ENCODE results near the gene LRP3. TPM values are rescaled to one million over a fixed set of nuclear protein-coding genes. Genes with fewer than 3 reads are reported as not detected.

The LRP3 gene
- total RNA-seq, 1 donor from 2014 or later: 46.9 TPM

DNA sequence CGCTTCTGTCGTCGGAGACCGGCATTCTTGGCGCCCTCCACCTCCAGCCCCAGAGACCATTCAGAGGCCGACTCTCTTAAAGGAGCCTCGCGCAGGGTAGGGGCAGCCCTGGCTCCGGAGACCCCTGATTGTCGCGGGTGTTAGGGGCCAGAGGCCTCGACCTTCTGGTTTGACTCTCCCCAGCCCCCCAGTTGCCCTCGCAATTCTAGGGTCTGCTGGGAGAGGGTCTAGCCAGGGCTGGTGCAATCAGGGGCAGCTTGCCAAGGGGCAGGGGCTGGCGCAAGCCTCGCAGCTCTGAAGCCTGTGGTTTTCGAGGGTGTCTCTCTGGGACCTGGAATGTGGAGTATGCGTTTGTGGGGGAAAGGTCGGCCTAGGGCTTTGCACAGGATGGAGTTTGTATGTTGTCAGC is 33.1 kb downstream of the LRP3 start:
- Mint-ChIP-seq H3K9me3 (ENCODE audit: unreplicated experiment) (peaks cover 12% of the 10 kb centered on the region), H3K27me3 (ENCODE audit: unreplicated experiment) (peaks cover 27% of the 10 kb centered on the region), H3K36me3 (ENCODE audit: unreplicated experiment) (peaks cover 17% of the 10 kb centered on the region), H3K4me3 (ENCODE audit: unreplicated experiment) (no peak overlapping the region), H3K4me1 (ENCODE audit: low read depth, unreplicated experiment) (peaks cover 2% of the 10 kb centered on the region), H3K27ac (ENCODE audit: unreplicated experiment) (no peak overlapping the region)
- no peak for DNase-seq
- TF ChIP-seq, protein P1, sequence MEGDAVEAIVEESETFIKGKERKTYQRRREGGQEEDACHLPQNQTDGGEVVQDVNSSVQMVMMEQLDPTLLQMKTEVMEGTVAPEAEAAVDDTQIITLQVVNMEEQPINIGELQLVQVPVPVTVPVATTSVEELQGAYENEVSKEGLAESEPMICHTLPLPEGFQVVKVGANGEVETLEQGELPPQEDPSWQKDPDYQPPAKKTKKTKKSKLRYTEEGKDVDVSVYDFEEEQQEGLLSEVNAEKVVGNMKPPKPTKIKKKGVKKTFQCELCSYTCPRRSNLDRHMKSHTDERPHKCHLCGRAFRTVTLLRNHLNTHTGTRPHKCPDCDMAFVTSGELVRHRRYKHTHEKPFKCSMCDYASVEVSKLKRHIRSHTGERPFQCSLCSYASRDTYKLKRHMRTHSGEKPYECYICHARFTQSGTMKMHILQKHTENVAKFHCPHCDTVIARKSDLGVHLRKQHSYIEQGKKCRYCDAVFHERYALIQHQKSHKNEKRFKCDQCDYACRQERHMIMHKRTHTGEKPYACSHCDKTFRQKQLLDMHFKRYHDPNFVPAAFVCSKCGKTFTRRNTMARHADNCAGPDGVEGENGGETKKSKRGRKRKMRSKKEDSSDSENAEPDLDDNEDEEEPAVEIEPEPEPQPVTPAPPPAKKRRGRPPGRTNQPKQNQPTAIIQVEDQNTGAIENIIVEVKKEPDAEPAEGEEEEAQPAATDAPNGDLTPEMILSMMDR (IDR thresholded peaks at IDR 0.05; ENCODE audit: partially characterized antibody, unreplicated experiment): no peak

DNA sequence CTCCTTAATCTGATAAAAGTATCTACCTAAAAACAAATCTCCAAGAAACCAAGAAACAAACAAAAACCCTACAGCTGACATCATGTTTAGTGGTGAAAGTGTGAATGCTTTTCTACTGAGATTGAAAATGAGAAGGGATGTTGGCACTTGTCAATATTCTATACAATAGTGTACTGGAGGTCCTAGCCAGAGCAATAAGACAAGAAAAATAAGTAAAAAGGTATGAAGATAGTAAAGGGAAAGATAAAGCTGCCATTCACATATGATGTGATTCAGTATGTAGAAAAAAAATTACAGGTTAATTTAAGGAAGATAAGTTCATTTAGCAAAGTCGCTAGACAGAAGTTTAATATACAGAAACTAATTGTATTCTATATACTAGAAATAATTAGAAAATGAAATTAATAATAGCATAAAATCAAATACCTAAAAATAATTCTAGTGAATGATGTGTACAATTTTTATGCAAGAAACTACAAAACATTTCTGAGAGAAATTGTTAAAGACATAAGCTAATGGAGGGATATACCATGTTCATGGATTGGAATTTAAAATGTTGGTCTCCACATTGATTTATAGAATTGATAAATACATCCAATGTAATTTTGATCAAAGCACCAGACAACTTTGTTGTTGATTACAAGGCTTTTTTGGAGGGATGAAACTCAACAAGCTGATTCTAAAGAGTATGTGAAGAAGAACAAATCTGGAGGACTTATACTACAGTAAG is 33.9 kb downstream of the LRP3 start:
- peaks cover 17% of the 10 kb centered on the region for H3K36me3 Mint-ChIP-seq (ENCODE audit: unreplicated experiment)
- no peak overlapping the region for H3K4me3 Mint-ChIP-seq (ENCODE audit: unreplicated experiment)
- DNase-seq: no peak
- TF ChIP-seq, protein P1 (IDR thresholded peaks at IDR 0.05; ENCODE audit: partially characterized antibody, unreplicated experiment): no peak
- H3K27ac Mint-ChIP-seq (ENCODE audit: unreplicated experiment): no peak overlapping the region
- peaks cover 27% of the 10 kb centered on the region for H3K27me3 Mint-ChIP-seq (ENCODE audit: unreplicated experiment)
- peaks cover 12% of the 10 kb centered on the region for H3K9me3 Mint-ChIP-seq (ENCODE audit: unreplicated experiment)
- peaks cover 2% of the 10 kb centered on the region for H3K4me1 Mint-ChIP-seq (ENCODE audit: low read depth, unreplicated experiment)

DNA sequence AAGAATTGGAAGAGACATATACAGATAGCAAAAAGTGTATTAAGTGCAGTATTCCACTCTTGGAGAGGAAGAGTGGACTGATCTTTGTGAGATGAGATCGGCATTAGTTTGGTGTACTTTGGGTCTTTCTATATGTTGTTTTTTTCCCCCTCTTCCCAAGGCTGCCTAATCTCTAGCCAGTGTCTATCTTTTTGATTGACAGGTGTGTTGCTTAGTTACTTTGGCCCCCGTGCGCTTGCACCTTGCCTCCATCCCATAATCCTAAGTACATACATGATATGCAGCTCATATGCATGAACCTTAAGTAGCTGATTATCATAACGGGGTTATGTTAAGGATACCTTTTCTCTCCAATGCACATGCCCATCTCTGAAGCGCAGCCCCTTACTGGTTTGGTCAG is 35.8 kb downstream of the LRP3 start:
- Mint-ChIP-seq H3K9me3 (ENCODE audit: unreplicated experiment) (peaks cover 12% of the 10 kb centered on the region), H3K4me3 (ENCODE audit: unreplicated experiment) (no peak overlapping the region), H3K27ac (ENCODE audit: unreplicated experiment) (no peak overlapping the region), H3K4me1 (ENCODE audit: low read depth, unreplicated experiment) (peaks cover 2% of the 10 kb centered on the region), H3K27me3 (ENCODE audit: unreplicated experiment) (peaks cover 25% of the 10 kb centered on the region), H3K36me3 (ENCODE audit: unreplicated experiment) (peaks cover 17% of the 10 kb centered on the region)
- TF ChIP-seq, protein P1 (IDR thresholded peaks at IDR 0.05; ENCODE audit: partially characterized antibody, unreplicated experiment): no peak
- DNase-seq: no peak

DNA sequence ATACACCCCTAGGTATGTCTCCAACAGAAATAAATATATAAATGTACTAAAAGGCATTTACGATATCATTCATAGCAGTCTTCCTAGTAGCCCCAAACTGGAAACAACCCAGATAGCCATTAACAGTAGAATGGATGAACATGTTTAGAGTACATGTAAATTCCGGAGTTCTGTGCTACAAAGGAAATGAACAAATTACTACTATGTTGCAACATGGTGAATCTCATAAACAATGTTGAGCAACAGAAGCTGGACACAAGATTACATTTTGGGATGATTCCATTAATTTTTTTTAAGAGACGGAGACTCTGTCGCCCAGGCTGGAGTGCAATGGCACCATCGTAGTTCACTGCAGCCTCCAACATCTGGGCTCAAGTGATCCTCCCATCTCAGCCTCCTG is 37.4 kb downstream of the LRP3 start:
- Mint-ChIP-seq H3K9me3 (ENCODE audit: unreplicated experiment) (peaks cover 10% of the 10 kb centered on the region), H3K4me3 (ENCODE audit: unreplicated experiment) (no peak overlapping the region), H3K36me3 (ENCODE audit: unreplicated experiment) (peaks cover 17% of the 10 kb centered on the region), H3K27ac (ENCODE audit: unreplicated experiment) (no peak overlapping the region), H3K4me1 (ENCODE audit: low read depth, unreplicated experiment) (no peaks in the 10 kb centered on the region), H3K27me3 (ENCODE audit: unreplicated experiment) (peaks cover 18% of the 10 kb centered on the region)
- no peak for DNase-seq
- TF ChIP-seq, protein P1 (IDR thresholded peaks at IDR 0.05; ENCODE audit: partially characterized antibody, unreplicated experiment): no peak

DNA sequence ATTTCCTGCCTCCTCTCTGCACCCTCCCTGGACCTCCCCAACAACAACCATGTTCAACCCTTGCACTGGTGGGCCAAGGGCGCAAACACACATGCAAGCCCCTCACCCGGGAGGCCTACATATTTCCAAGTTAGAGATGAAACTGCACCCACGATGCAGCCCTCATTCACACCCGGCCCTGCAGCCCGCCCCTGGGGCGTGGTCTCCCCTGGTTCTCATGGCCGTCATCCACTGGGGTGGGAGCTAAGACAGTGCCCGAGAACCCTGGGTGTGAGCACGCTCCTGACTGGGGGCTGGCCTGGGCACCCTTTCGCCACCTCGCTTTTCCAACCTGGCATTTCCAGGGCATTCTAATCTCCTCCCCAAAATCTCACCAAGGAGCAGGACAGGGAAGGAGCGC is 38.5 kb downstream of the LRP3 start:
- peaks cover 13% of the 10 kb centered on the region for H3K36me3 Mint-ChIP-seq (ENCODE audit: unreplicated experiment)
- TF ChIP-seq, protein P1 (IDR thresholded peaks at IDR 0.05; ENCODE audit: partially characterized antibody, unreplicated experiment): no peak
- no peaks in the 10 kb centered on the region for H3K4me1 Mint-ChIP-seq (ENCODE audit: low read depth, unreplicated experiment)
- H3K9me3 Mint-ChIP-seq (ENCODE audit: unreplicated experiment): peaks cover 6% of the 10 kb centered on the region
- peaks cover 13% of the 10 kb centered on the region for H3K27me3 Mint-ChIP-seq (ENCODE audit: unreplicated experiment)
- no peak overlapping the region for H3K27ac Mint-ChIP-seq (ENCODE audit: unreplicated experiment)
- no peak overlapping the region for H3K4me3 Mint-ChIP-seq (ENCODE audit: unreplicated experiment)
- DNase-seq: no peak

Measured in glutamatergic neuron (in vitro differentiated cells).